Testis (tissue), 3 donors: ENCODE data around the gene TNFRSF13B. TPM values are rescaled to one million over a fixed set of nuclear protein-coding genes. Genes with fewer than 3 reads are reported as not detected.
"Not testable (repeated sequence)": the region's sequence is repeated elsewhere in the genome, so short reads cannot be mapped to it uniquely, and the experiment has no call there.

Source experiments
- DNase-seq: peaks from one replicate; pipeline ENCODE4 v3.0.0-alpha.2; 2019
- H3K27ac ChIP-seq, 2 donors: fragments of 200-600 bp; sonication (generic); one replicate each; pipeline ENCODE4 v1.5.1; 2019
- H3K27me3 ChIP-seq: fragments of 200-600 bp; sonication (generic); one replicate; pipeline ENCODE4 v1.5.1; 2019
- H3K36me3 ChIP-seq: fragments of 200-600 bp; sonication (generic); one replicate; pipeline ENCODE4 v1.5.1; 2017; ENCODE audit warnings: low read depth; ENCODE audit errors: missing control alignments
- H3K4me1 ChIP-seq: fragments of 200-600 bp; sonication (generic); one replicate; pipeline ENCODE4 v1.5.1; 2019
- H3K4me3 ChIP-seq, 2 donors: fragments of 200-600 bp; sonication (generic); one replicate each; pipeline ENCODE4 v1.5.1; 2017 to 2019
- H3K9me3 ChIP-seq: fragments of 200-600 bp; sonication (generic); one replicate; pipeline ENCODE4 v1.5.1; 2017
- CTCF ChIP-seq, 3 experiments: fragments of 450-650 bp in 2 of 3; fragments of 200-600 bp in 1 of 3; sonication (generic) in 1 of 3; IDR thresholded peaks; one replicate each; pipeline ENCODE4 v1.5.1; 2016 to 2019; ENCODE audit warnings: antibody characterized with exemption in 3 of 3, mild to moderate bottlenecking in 2 of 3, moderate library complexity in 1 of 3
- POLR2A ChIP-seq: fragments of 450-650 bp; IDR thresholded peaks from one replicate; pipeline ENCODE4 v1.6.1; 2017; ENCODE audit warnings: antibody characterized with exemption, mild to moderate bottlenecking, moderate library complexity
- WGBS, 2 donors: methylation state at CpG; one replicate each; pipeline ENCODE4 v1.1.5; 2018; 5-methylcytosine and 5-hydroxymethylcytosine counted together
- intact Hi-C: fragments of 100-400 bp; cut with DNase I; formaldehyde crosslinking; loops from one replicate; pipeline ENCODE4 v1.15.1; 2023; ENCODE audit warnings: low total_unique reads
- polyA plus RNA-seq: library from polyadenylated mRNA; stranded (reverse); fragments of 350-450 nt; fragmentation: Illumina TruSeq; extraction: RNeasy Lipid Tissue Mini Kit (QIAGEN cat#74804); gene quantifications from one replicate; pipeline ENCODE4 v1.2.3, GENCODE V29; 2014; ENCODE audit warnings: low read depth, low replicate concordance; ENCODE audit not compliant: insufficient read depth
- total RNA-seq, 2 donors: library from RNA; depleted of rRNA; stranded (reverse); fragments of >200 nt; gene quantifications; one replicate each; pipeline ENCODE4 v1.2.3, GENCODE V29; 2016

The TNFRSF13B gene
- total and polyA plus RNA-seq, 3 donors from 2014 or later, result 0.59 TPM; not detected in 2

DNA sequence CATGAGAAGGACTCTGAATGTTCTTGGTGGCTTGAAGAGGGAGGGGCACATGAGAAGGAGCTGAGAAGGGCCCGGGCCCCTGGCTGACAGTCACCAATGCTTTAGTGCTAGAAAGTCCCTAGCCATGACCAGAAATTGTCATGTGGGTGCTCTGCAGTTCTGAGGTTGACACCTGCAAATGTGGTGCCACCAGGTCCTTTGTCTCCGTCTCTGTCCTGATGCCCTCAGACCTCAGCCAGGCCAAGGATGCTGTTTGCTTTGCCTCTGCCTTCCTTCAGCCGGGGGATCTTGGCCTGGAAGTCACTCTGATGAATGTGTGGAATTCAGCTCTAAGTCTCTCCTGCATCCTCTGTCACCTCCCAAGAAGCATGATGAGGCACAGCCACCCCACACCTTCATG lies 63.6 kb downstream of the TNFRSF13B start:
- H3K4me3 ChIP-seq, result no peak overlapping the region
- H3K4me1 ChIP-seq, result no peaks in the 10 kb centered on the region
- intact Hi-C loops, result no loop called here
- no peak for TF ChIP-seq POLR2A
- H3K9me3 ChIP-seq, result no peaks in the 10 kb centered on the region
- 88 to 100% methylated on average over 1 to 3 of the region's 3 CpGs for WGBS, 2 donors
- H3K27me3 ChIP-seq, result no peaks in the 10 kb centered on the region
- H3K27ac ChIP-seq, result no peak overlapping the region
- H3K36me3 ChIP-seq, result no peaks in the 10 kb centered on the region
- peak; percentile 7 for DNase-seq

DNA sequence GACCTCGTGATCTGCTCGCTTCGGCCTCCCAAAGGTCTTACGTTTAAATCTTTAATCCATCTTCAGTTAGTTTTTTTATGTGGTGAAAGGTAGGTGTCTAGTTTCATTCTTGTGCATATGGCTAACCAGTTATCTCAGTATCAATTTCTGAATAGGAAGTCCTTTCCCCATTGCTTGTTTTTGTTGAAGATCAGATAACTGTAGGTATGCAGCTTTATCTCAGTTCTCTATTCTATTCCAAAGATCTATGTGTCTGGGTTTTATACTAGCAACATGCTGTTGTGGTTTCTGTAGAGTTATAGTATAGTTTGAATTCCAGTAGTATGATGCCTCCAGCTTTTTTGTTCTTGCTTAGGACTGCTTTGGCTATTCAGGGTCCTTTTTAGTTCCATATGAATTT lies 65.2 kb downstream of the TNFRSF13B start:
- DNase-seq, result no peak
- H3K9me3 ChIP-seq, result no peaks in the 10 kb centered on the region
- 82 to 93% methylated on average over 4 of the region's 4 CpGs for WGBS, 2 donors
- no peak overlapping the region for H3K4me3 ChIP-seq
- no peaks in the 10 kb centered on the region for H3K4me1 ChIP-seq
- intact Hi-C loops, result no loop called here
- TF ChIP-seq CTCF (IDR thresholded peaks at IDR 0.05) (no peak), POLR2A (no peak)
- H3K27ac ChIP-seq, result no peak overlapping the region
- no peaks in the 10 kb centered on the region for H3K27me3 ChIP-seq
- no peaks in the 10 kb centered on the region for H3K36me3 ChIP-seq

- Histone ChIP-seq H3K4me3 (no peak overlapping the region), H3K27ac (no peak overlapping the region), H3K27me3 (no peaks in the 10 kb centered on the region), H3K36me3 (no peaks in the 10 kb centered on the region), H3K9me3 (no peaks in the 10 kb centered on the region), H3K4me1 (no peaks in the 10 kb centered on the region)
- intact Hi-C loops, result no loop called here
- no peak for TF ChIP-seq POLR2A
- TF ChIP-seq CTCF (IDR thresholded peaks at IDR 0.05), result no peak
- DNase-seq, result no peak
- 45 to 47% methylated on average over 2 of the region's 2 CpGs for WGBS, 2 donors
Measured at GRCh38 chr17:16905593-16906191, 66.2 kb downstream of the TNFRSF13B start.

DNA sequence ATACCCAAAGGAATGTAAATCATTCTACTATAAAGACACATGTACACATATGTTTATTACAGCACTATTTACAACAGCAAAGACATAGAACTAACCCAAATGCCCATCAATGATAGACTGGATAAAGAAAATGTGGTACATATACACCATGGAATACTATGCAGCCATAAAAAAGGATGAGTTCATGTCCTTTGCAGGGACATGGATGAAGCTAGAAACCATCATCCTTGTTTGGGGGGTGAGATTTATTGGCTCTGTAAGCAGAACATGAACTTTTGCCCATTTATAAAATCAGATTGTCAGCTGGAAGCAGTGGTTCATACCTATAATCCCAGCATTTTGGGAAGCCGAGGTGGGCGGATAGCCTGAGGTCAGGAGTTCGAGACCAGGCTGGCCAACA lies 68.8 kb downstream of the TNFRSF13B start:
- DNase-seq, result not testable (repeated sequence)

GRCh38 chr17:16900288-16900882 lies 71.5 kb downstream of the TNFRSF13B start:
- TF ChIP-seq POLR2A (no peak), CTCF (IDR thresholded peaks at IDR 0.05) (no peak)
- DNase-seq, result no peak

More for the DNA sequence above, 68.8 kb downstream of the TNFRSF13B start:
- H3K36me3 ChIP-seq, H3K9me3 ChIP-seq, H3K27me3 ChIP-seq, H3K4me1 ChIP-seq, H3K27ac ChIP-seq, H3K4me3 ChIP-seq, intact Hi-C loops: not testable (repeated sequence)
- 87 to 93% methylated on average over 3 of the region's 3 CpGs for WGBS, 2 donors

GRCh38 chr17:16897211-16897896 lies 74.6 kb downstream of the TNFRSF13B start:
- WGBS, 2 donors, result 76 to 85% methylated on average over 7 to 10 of the region's 10 CpGs
- DNase-seq, H3K4me3 ChIP-seq, H3K9me3 ChIP-seq, H3K36me3 ChIP-seq, intact Hi-C loops, H3K27me3 ChIP-seq, H3K4me1 ChIP-seq, H3K27ac ChIP-seq: not testable (repeated sequence)

More at GRCh38 chr17:16900288-16900882, 71.5 kb downstream of the TNFRSF13B start:
- Histone ChIP-seq H3K27ac (no peak overlapping the region), H3K27me3 (no peaks in the 10 kb centered on the region), H3K36me3 (no peaks in the 10 kb centered on the region), H3K9me3 (no peaks in the 10 kb centered on the region), H3K4me3 (no peak overlapping the region), H3K4me1 (no peaks in the 10 kb centered on the region)
- 89 to 96% methylated on average over 2 of the region's 2 CpGs for WGBS, 2 donors
- intact Hi-C loops, result no loop called here

- H3K36me3 ChIP-seq, H3K4me1 ChIP-seq, H3K27me3 ChIP-seq, intact Hi-C loops, DNase-seq, H3K4me3 ChIP-seq, H3K27ac ChIP-seq, H3K9me3 ChIP-seq: not testable (repeated sequence)
- WGBS, 2 donors, result 83 to 85% methylated on average over 8 of the region's 8 CpGs
Measured at GRCh38 chr17:16896235-16896634, 75.7 kb downstream of the TNFRSF13B start.

DNA sequence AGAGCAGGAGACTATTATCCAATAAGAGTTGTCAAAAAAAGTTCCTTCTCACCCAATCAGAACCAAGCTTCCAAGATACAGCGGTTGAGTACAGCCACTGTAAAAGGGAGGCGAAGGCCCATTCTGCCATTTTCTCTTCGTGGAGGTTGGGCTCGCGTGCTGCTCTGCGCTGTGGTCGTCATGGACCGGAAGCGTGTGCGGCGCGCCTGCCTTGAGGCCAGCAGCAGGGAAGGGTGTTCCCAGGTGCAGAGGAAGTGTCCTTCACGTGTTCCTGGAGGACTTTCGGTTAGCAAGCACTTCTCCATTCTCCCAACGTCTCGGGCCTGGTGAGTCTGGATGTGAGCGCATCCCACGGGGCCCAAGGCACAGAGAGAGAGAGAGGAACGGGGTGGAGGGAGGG lies 78.4 kb downstream of the TNFRSF13B start:
- H3K9me3 ChIP-seq, H3K27me3 ChIP-seq, H3K36me3 ChIP-seq, H3K27ac ChIP-seq, H3K4me1 ChIP-seq, intact Hi-C loops: not testable (repeated sequence)
- WGBS, 2 donors, result 60 to 73% methylated on average over 19 of the region's 19 CpGs
- peak overlapping the region; percentile 0 to 39 for H3K4me3 ChIP-seq
- DNase-seq, result peak; percentile 47

DNA sequence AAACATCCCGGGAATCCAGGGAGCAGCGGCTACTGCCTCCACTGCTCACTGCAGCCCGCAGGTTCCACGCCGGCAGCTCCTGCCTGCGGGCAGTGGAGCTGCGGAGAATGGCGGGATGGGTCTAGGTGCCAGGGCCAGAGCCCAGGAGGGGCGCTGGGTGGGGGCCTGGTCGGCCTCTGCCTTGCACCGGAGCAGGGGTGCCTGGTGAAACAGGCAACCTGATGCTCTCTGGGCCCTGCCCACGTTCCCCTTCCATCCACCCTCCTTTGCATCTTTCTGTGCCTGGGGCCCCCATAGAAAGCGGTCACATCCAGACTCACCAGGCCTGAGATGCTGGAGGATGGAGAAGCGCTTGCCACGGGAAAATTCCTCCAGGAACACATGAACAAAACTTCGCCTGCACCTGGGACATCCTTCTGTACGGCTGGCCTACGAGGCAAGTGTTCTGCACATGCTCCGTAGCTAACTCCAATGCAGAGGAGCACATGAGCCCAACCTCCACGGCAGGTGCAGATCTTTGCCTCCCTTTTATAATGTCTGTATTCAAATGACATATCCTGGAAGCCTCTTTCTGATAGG lies 79.0 kb downstream of the TNFRSF13B start:
- intact Hi-C loops, result not testable (repeated sequence)

More for the DNA sequence above, 79.0 kb downstream of the TNFRSF13B start:
- H3K9me3 ChIP-seq, H3K27ac ChIP-seq, H3K27me3 ChIP-seq, H3K36me3 ChIP-seq, H3K4me1 ChIP-seq, DNase-seq: not testable (repeated sequence)
- peak overlapping the region in 1 of 2 donors; percentile 39 for H3K4me3 ChIP-seq
- 55 to 57% methylated on average over 9 to 20 of the region's 20 CpGs for WGBS, 2 donors
